ENCODE data around the gene TPD52L1. TPM values are rescaled to one million over a fixed set of nuclear protein-coding genes. Genes with fewer than 3 reads are reported as not detected.

Gene TPD52L1
- total and polyA plus RNA-seq, 2 of the 4 experiments (the other 2 are of a cell fraction): 10.2 to 13.5 TPM

DNA sequence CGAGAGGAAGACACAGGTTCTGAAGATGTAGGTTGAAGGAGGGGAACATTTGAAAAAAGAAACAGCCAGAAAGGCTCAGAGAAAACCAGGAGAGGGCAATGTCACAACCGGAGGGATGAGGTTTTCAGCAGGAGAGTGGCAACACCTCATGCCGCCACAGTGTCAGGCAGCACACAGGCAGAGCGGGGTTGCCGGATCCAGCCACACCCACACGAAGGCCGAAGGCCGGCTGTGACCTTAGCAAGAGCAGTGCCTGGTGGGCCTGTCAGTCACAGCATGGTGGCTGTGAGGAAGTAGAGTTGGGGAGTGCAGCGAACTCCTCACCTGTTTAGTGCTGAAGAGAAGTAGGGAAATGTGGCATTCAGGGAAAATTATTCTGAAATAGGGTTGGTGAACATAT is 134.1 kb downstream of the TPD52L1 start:
- Histone ChIP-seq H2AK5ac (ENCODE audit: low read depth, low read length) (no peak overlapping the region), H3K14ac (replicated peaks; ENCODE audit: low read depth, low read length) (no peak overlapping the region), H2BK20ac (ENCODE audit: low read depth, low read length) (no peak overlapping the region), H2BK5ac (ENCODE audit: low read depth, low read length, poor library complexity, severe bottlenecking) (no peak overlapping the region), H3K79me1 (ENCODE audit: low read depth in 1 of 2, low read length in 2 of 2) (peaks cover 4 to 14% of the 10 kb centered on the region in 2 experiments), H3K36me3 (ENCODE audit: control insufficient read depth, insufficient read depth, low read length) (peaks cover 21% of the 10 kb centered on the region), H4K8ac (ENCODE audit: low read depth in 2 of 2, low read length in 2 of 2) (no peak overlapping the region), H3K9ac (ENCODE audit: low read depth, low read length) (no peak overlapping the region), H3K18ac (ENCODE audit: low read depth, low read length) (no peak overlapping the region), H3K27ac (ENCODE audit: insufficient read depth, low read length) (no peak overlapping the region), H3K23ac (ENCODE audit: low read depth, low read length) (no peak overlapping the region), H2AK9ac (replicated peaks; ENCODE audit: low read depth, low read length, poor library complexity) (peak overlapping the region; percentile 42), H4K20me1 (ENCODE audit: insufficient read depth, low read length) (no peaks in the 10 kb centered on the region), H3K4me1 (ENCODE audit: control insufficient read depth, insufficient read depth, low read length) (no peaks in the 10 kb centered on the region), H3K4ac (ENCODE audit: low read depth, low read length) (no peak overlapping the region), H3K56ac (ENCODE audit: extremely low read depth, insufficient read depth, low read length) (no peak overlapping the region), H3K27me3 (ENCODE audit: control insufficient read depth, insufficient read depth, low read length) (no peaks in the 10 kb centered on the region), H2BK15ac (ENCODE audit: low read depth, low read length) (no peak overlapping the region), H3K9me1 (ENCODE audit: insufficient read depth, low read length) (peaks cover 4% of the 10 kb centered on the region; the same call in 1 of the 2 replicates), H2BK120ac (ENCODE audit: low read depth, low read length) (no peak overlapping the region), H3K4me2 (ENCODE audit: low read depth, low read length) (no peak overlapping the region), H2AFZ (replicated peaks; ENCODE audit: low read length, poor library complexity) (no peak overlapping the region), H4K5ac (ENCODE audit: low read depth, low read length) (no peak overlapping the region), H4K91ac (ENCODE audit: insufficient read depth, low read depth, low read length) (no peak overlapping the region), H3K4me3 (ENCODE audit: insufficient read depth, low read depth, low read length) (no peak overlapping the region), H3K9me3 (ENCODE audit: control insufficient read depth, insufficient read depth, low read length) (no peaks in the 10 kb centered on the region)
- POLR2A ChIA-PET (ENCODE audit: unreplicated experiment): no interaction called here
- ATAC-seq (ENCODE audit: low read depth) (no peak), DNase-seq (no peak)
- no peak for TF ChIP-seq CHD1 (IDR thresholded peaks at IDR 0.05; ENCODE audit: low read depth, low read length)
- in situ Hi-C loops (cut with MboI; ENCODE audit: low sequenced_read_pairs) (no loop called here), intact Hi-C loops (cut with micrococcal nuclease) (no loop called here), dilution Hi-C loops (cut with HindIII; ENCODE audit: low sequenced_read_pairs, unreplicated experiment) (no loop called here)
- 95% methylated on average over 9 of the region's 9 CpGs; no CpG with 5 or more reads in 1 of the 2 experiments for WGBS, 2 experiments (ENCODE audit: extremely low coverage in 2 of 2, insufficient read length in 1 of 2)
- no TSS peak for BruUV-seq (replicated peaks)
- CTCF ChIA-PET: no interaction called here

Measured in IMR-90 (cell line).